ENCODE results near the gene TLE2.
"Not testable (repeated sequence)": the region's sequence is repeated elsewhere in the genome, so short reads cannot be mapped to it uniquely, and the experiment has no call there.

The TLE2 gene

GRCh38 chr19:2993579-2993978 lies 35.5 kb downstream of the TLE2 start:
- DNase-seq (ENCODE audit: low spot score in 2 of 2) (no peak), ATAC-seq (replicated peaks; ENCODE audit: extremely low read depth, poor library complexity, severe bottlenecking) (no peak)
- H3K4me1 Mint-ChIP-seq = no peaks in the 10 kb centered on the region
- H3K9me3 Mint-ChIP-seq = no peaks in the 10 kb centered on the region
- H3K4me3 Mint-ChIP-seq = no peak overlapping the region
- peaks cover 6% of the 10 kb centered on the region for H3K27me3 Mint-ChIP-seq
- H3K27ac Mint-ChIP-seq (ENCODE audit: low read depth) = no peak overlapping the region
- no peaks in the 10 kb centered on the region for H3K36me3 Mint-ChIP-seq (ENCODE audit: insufficient read depth)

- Mint-ChIP-seq H3K4me3 (no peak overlapping the region), H3K4me1 (no peaks in the 10 kb centered on the region), H3K36me3 (ENCODE audit: insufficient read depth) (no peaks in the 10 kb centered on the region), H3K27ac (ENCODE audit: low read depth) (no peak overlapping the region), H3K9me3 (no peaks in the 10 kb centered on the region), H3K27me3 (peaks cover 11% of the 10 kb centered on the region)
- ATAC-seq (replicated peaks; ENCODE audit: extremely low read depth, poor library complexity, severe bottlenecking) (no peak), DNase-seq (ENCODE audit: low spot score in 2 of 2) (no peak)
These were observed 36.1 kb downstream of the TLE2 start for GRCh38 chr19:2992958-2993357.

GRCh38 chr19:2992333-2992732 lies 36.7 kb downstream of the TLE2 start:
- H3K4me1 Mint-ChIP-seq; H3K36me3 Mint-ChIP-seq (ENCODE audit: insufficient read depth); H3K4me3 Mint-ChIP-seq; DNase-seq (ENCODE audit: low spot score in 2 of 2); H3K9me3 Mint-ChIP-seq; ATAC-seq (replicated peaks; ENCODE audit: extremely low read depth, poor library complexity, severe bottlenecking); H3K27ac Mint-ChIP-seq (ENCODE audit: low read depth): not testable (repeated sequence)
- H3K27me3 Mint-ChIP-seq = peaks cover 11% of the 10 kb centered on the region

GRCh38 chr19:2989236-2989946 lies 39.7 kb downstream of the TLE2 start:
- ATAC-seq (replicated peaks; ENCODE audit: extremely low read depth, poor library complexity, severe bottlenecking) = no peak
- H3K9me3 Mint-ChIP-seq = no peaks in the 10 kb centered on the region
- H3K27ac Mint-ChIP-seq (ENCODE audit: low read depth) = no peak overlapping the region
- H3K4me1 Mint-ChIP-seq = no peaks in the 10 kb centered on the region
- no peaks in the 10 kb centered on the region for H3K36me3 Mint-ChIP-seq (ENCODE audit: insufficient read depth)
- H3K27me3 Mint-ChIP-seq = peaks cover 19% of the 10 kb centered on the region
- H3K4me3 Mint-ChIP-seq = no peak overlapping the region
- no peak for DNase-seq (ENCODE audit: low spot score in 2 of 2)

- H3K27ac Mint-ChIP-seq (ENCODE audit: low read depth) = no peak overlapping the region
- no peaks in the 10 kb centered on the region for H3K9me3 Mint-ChIP-seq
- H3K4me3 Mint-ChIP-seq = no peak overlapping the region
- ATAC-seq (replicated peaks; ENCODE audit: extremely low read depth, poor library complexity, severe bottlenecking) (no peak), DNase-seq (ENCODE audit: low spot score in 2 of 2) (no peak)
- H3K4me1 Mint-ChIP-seq = no peaks in the 10 kb centered on the region
- H3K27me3 Mint-ChIP-seq = peaks cover 21% of the 10 kb centered on the region
- H3K36me3 Mint-ChIP-seq (ENCODE audit: insufficient read depth) = no peaks in the 10 kb centered on the region
These were observed 40.5 kb downstream of the TLE2 start for GRCh38 chr19:2988568-2988967.

GRCh38 chr19:2987797-2988196 lies 41.3 kb downstream of the TLE2 start:
- H3K27me3 Mint-ChIP-seq = peaks cover 29% of the 10 kb centered on the region
- no peaks in the 10 kb centered on the region for H3K4me1 Mint-ChIP-seq
- H3K4me3 Mint-ChIP-seq = no peak overlapping the region
- ATAC-seq (replicated peaks; ENCODE audit: extremely low read depth, poor library complexity, severe bottlenecking) (no peak), DNase-seq (ENCODE audit: low spot score in 2 of 2) (no peak)
- H3K27ac Mint-ChIP-seq (ENCODE audit: low read depth) = no peak overlapping the region
- no peaks in the 10 kb centered on the region for H3K36me3 Mint-ChIP-seq (ENCODE audit: insufficient read depth)
- no peaks in the 10 kb centered on the region for H3K9me3 Mint-ChIP-seq

- H3K36me3 Mint-ChIP-seq (ENCODE audit: insufficient read depth) = no peaks in the 10 kb centered on the region
- no peak for ATAC-seq (replicated peaks; ENCODE audit: extremely low read depth, poor library complexity, severe bottlenecking)
- H3K27me3 Mint-ChIP-seq = peaks cover 36% of the 10 kb centered on the region
- no peak overlapping the region for H3K4me3 Mint-ChIP-seq
- DNase-seq (ENCODE audit: low spot score in 2 of 2) = no peak
- H3K4me1 Mint-ChIP-seq = no peaks in the 10 kb centered on the region
- H3K9me3 Mint-ChIP-seq = no peaks in the 10 kb centered on the region
- H3K27ac Mint-ChIP-seq (ENCODE audit: low read depth) = no peak overlapping the region
These were observed 42.0 kb downstream of the TLE2 start for GRCh38 chr19:2986951-2987524.

- Mint-ChIP-seq H3K4me3 (no peak overlapping the region), H3K36me3 (ENCODE audit: insufficient read depth) (no peaks in the 10 kb centered on the region)
- ATAC-seq (replicated peaks; ENCODE audit: extremely low read depth, poor library complexity, severe bottlenecking) = no peak
These were observed 44.9 kb downstream of the TLE2 start for GRCh38 chr19:2984215-2984528.

GRCh38 chr19:2983351-2984214 lies 45.5 kb downstream of the TLE2 start:
- H3K4me1 Mint-ChIP-seq = no peaks in the 10 kb centered on the region
- DNase-seq (ENCODE audit: low spot score in 2 of 2) = no peak
- no peak overlapping the region for H3K27ac Mint-ChIP-seq (ENCODE audit: low read depth)
- H3K36me3 Mint-ChIP-seq (ENCODE audit: insufficient read depth) = no peaks in the 10 kb centered on the region
- H3K27me3 Mint-ChIP-seq = peaks cover 38% of the 10 kb centered on the region
- H3K9me3 Mint-ChIP-seq = no peaks in the 10 kb centered on the region
- no peak for ATAC-seq (replicated peaks; ENCODE audit: extremely low read depth, poor library complexity, severe bottlenecking)
- no peak overlapping the region for H3K4me3 Mint-ChIP-seq

More at GRCh38 chr19:2984215-2984528, 44.9 kb downstream of the TLE2 start:
- Mint-ChIP-seq H3K27ac (ENCODE audit: low read depth) (no peak overlapping the region), H3K4me1 (no peaks in the 10 kb centered on the region), H3K27me3 (peaks cover 44% of the 10 kb centered on the region), H3K9me3 (no peaks in the 10 kb centered on the region)
- no peak for DNase-seq (ENCODE audit: low spot score in 2 of 2)

- Mint-ChIP-seq H3K4me3 (no peak overlapping the region), H3K27me3 (peaks cover 33% of the 10 kb centered on the region), H3K9me3 (no peaks in the 10 kb centered on the region), H3K4me1 (no peaks in the 10 kb centered on the region), H3K27ac (ENCODE audit: low read depth) (no peak overlapping the region), H3K36me3 (ENCODE audit: insufficient read depth) (no peaks in the 10 kb centered on the region)
- ATAC-seq (replicated peaks; ENCODE audit: extremely low read depth, poor library complexity, severe bottlenecking) (no peak), DNase-seq (ENCODE audit: low spot score in 2 of 2) (no peak)
These were observed 46.1 kb downstream of the TLE2 start for GRCh38 chr19:2982983-2983350.

GRCh38 chr19:2982561-2982960 lies 46.5 kb downstream of the TLE2 start:
- peaks cover 33% of the 10 kb centered on the region for H3K27me3 Mint-ChIP-seq

GRCh38 chr19:2981898-2982297 lies 47.2 kb downstream of the TLE2 start:
- H3K27ac Mint-ChIP-seq (ENCODE audit: low read depth) = no peak overlapping the region

More at GRCh38 chr19:2982561-2982960, 46.5 kb downstream of the TLE2 start:
- ATAC-seq (replicated peaks; ENCODE audit: extremely low read depth, poor library complexity, severe bottlenecking) = no peak
- no peaks in the 10 kb centered on the region for H3K4me1 Mint-ChIP-seq
- no peaks in the 10 kb centered on the region for H3K36me3 Mint-ChIP-seq (ENCODE audit: insufficient read depth)
- H3K27ac Mint-ChIP-seq (ENCODE audit: low read depth) = no peak overlapping the region
- H3K9me3 Mint-ChIP-seq = no peaks in the 10 kb centered on the region
- no peak for DNase-seq (ENCODE audit: low spot score in 2 of 2)
- H3K4me3 Mint-ChIP-seq = no peak overlapping the region

GRCh38 chr19:2978772-2979171 lies 50.3 kb downstream of the TLE2 start:
- peaks cover 36% of the 10 kb centered on the region for H3K27me3 Mint-ChIP-seq
- no peaks in the 10 kb centered on the region for H3K9me3 Mint-ChIP-seq
- no peak overlapping the region for H3K4me3 Mint-ChIP-seq
- no peak overlapping the region for H3K27ac Mint-ChIP-seq (ENCODE audit: low read depth)
- peaks cover 3% of the 10 kb centered on the region for H3K36me3 Mint-ChIP-seq (ENCODE audit: insufficient read depth)
- DNase-seq (ENCODE audit: low spot score in 2 of 2) = no peak
- ATAC-seq (replicated peaks; ENCODE audit: extremely low read depth, poor library complexity, severe bottlenecking) = no peak
- peaks cover 17% of the 10 kb centered on the region for H3K4me1 Mint-ChIP-seq

More at GRCh38 chr19:2981898-2982297, 47.2 kb downstream of the TLE2 start:
- Mint-ChIP-seq H3K9me3 (no peaks in the 10 kb centered on the region), H3K4me1 (peaks cover 4% of the 10 kb centered on the region), H3K36me3 (ENCODE audit: insufficient read depth) (peaks cover 3% of the 10 kb centered on the region), H3K4me3 (no peak overlapping the region), H3K27me3 (peaks cover 30% of the 10 kb centered on the region)
- ATAC-seq (replicated peaks; ENCODE audit: extremely low read depth, poor library complexity, severe bottlenecking) (no peak), DNase-seq (ENCODE audit: low spot score in 2 of 2) (no peak)
